OCI-LY3 (cell line): ENCODE data around the gene SEC23B.

Experiments
- CTCF ChIP-seq: fragments of 200-600, 300-600 bp; sonication (generic); IDR thresholded peaks from 2 replicates; pipeline ENCODE4 v1.5.1; 2014; ENCODE audit warnings: antibody characterized with exemption, low read length, low read depth
- EZH2phosphoT487 ChIP-seq: fragments of 200-600 bp; shearing (Covaris generic); IDR thresholded peaks from 2 replicates; pipeline ENCODE4 v1.6.1; 2018; ENCODE audit warnings: antibody characterized with exemption, mixed run types, low read depth

- peak; percentile 23; the same call in 1 of the 2 replicates for TF ChIP-seq CTCF
- no peak for TF ChIP-seq EZH2phosphoT487
These were observed 80.8 kb downstream of the SEC23B start for GRCh38 chr20:18588574-18588933.
